ENCODE measurements around the gene UBXN7. TPM values are rescaled to one million over a fixed set of nuclear protein-coding genes. Genes with fewer than 3 reads are reported as not detected.

Gene UBXN7
- total and polyA plus RNA-seq, 2 of the 8 experiments (the other 6 are each of a cell fraction or from before 2014, with no cell fraction given): 18.5 to 109 TPM

- TF ChIP-seq, protein P1, sequence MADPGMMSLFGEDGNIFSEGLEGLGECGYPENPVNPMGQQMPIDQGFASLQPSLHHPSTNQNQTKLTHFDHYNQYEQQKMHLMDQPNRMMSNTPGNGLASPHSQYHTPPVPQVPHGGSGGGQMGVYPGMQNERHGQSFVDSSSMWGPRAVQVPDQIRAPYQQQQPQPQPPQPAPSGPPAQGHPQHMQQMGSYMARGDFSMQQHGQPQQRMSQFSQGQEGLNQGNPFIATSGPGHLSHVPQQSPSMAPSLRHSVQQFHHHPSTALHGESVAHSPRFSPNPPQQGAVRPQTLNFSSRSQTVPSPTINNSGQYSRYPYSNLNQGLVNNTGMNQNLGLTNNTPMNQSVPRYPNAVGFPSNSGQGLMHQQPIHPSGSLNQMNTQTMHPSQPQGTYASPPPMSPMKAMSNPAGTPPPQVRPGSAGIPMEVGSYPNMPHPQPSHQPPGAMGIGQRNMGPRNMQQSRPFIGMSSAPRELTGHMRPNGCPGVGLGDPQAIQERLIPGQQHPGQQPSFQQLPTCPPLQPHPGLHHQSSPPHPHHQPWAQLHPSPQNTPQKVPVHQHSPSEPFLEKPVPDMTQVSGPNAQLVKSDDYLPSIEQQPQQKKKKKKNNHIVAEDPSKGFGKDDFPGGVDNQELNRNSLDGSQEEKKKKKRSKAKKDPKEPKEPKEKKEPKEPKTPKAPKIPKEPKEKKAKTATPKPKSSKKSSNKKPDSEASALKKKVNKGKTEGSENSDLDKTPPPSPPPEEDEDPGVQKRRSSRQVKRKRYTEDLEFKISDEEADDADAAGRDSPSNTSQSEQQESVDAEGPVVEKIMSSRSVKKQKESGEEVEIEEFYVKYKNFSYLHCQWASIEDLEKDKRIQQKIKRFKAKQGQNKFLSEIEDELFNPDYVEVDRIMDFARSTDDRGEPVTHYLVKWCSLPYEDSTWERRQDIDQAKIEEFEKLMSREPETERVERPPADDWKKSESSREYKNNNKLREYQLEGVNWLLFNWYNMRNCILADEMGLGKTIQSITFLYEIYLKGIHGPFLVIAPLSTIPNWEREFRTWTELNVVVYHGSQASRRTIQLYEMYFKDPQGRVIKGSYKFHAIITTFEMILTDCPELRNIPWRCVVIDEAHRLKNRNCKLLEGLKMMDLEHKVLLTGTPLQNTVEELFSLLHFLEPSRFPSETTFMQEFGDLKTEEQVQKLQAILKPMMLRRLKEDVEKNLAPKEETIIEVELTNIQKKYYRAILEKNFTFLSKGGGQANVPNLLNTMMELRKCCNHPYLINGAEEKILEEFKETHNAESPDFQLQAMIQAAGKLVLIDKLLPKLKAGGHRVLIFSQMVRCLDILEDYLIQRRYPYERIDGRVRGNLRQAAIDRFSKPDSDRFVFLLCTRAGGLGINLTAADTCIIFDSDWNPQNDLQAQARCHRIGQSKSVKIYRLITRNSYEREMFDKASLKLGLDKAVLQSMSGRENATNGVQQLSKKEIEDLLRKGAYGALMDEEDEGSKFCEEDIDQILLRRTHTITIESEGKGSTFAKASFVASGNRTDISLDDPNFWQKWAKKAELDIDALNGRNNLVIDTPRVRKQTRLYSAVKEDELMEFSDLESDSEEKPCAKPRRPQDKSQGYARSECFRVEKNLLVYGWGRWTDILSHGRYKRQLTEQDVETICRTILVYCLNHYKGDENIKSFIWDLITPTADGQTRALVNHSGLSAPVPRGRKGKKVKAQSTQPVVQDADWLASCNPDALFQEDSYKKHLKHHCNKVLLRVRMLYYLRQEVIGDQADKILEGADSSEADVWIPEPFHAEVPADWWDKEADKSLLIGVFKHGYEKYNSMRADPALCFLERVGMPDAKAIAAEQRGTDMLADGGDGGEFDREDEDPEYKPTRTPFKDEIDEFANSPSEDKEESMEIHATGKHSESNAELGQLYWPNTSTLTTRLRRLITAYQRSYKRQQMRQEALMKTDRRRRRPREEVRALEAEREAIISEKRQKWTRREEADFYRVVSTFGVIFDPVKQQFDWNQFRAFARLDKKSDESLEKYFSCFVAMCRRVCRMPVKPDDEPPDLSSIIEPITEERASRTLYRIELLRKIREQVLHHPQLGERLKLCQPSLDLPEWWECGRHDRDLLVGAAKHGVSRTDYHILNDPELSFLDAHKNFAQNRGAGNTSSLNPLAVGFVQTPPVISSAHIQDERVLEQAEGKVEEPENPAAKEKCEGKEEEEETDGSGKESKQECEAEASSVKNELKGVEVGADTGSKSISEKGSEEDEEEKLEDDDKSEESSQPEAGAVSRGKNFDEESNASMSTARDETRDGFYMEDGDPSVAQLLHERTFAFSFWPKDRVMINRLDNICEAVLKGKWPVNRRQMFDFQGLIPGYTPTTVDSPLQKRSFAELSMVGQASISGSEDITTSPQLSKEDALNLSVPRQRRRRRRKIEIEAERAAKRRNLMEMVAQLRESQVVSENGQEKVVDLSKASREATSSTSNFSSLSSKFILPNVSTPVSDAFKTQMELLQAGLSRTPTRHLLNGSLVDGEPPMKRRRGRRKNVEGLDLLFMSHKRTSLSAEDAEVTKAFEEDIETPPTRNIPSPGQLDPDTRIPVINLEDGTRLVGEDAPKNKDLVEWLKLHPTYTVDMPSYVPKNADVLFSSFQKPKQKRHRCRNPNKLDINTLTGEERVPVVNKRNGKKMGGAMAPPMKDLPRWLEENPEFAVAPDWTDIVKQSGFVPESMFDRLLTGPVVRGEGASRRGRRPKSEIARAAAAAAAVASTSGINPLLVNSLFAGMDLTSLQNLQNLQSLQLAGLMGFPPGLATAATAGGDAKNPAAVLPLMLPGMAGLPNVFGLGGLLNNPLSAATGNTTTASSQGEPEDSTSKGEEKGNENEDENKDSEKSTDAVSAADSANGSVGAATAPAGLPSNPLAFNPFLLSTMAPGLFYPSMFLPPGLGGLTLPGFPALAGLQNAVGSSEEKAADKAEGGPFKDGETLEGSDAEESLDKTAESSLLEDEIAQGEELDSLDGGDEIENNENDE (IDR thresholded peaks at IDR 0.05; ENCODE audit: insufficient replicate concordance, low read length): no peak
- no peak for TF ChIP-seq TBP (IDR thresholded peaks at IDR 0.05; ENCODE audit: low read depth, low read length)
- TF ChIP-seq, protein P2, sequence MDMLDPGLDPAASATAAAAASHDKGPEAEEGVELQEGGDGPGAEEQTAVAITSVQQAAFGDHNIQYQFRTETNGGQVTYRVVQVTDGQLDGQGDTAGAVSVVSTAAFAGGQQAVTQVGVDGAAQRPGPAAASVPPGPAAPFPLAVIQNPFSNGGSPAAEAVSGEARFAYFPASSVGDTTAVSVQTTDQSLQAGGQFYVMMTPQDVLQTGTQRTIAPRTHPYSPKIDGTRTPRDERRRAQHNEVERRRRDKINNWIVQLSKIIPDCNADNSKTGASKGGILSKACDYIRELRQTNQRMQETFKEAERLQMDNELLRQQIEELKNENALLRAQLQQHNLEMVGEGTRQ (IDR thresholded peaks at IDR 0.05; ENCODE audit: low read length): no peak
- no peak for TF ChIP-seq EZH2 (IDR thresholded peaks at IDR 0.05; ENCODE audit: low read depth, low read length, severe bottlenecking)
- no peak for TF ChIP-seq POU5F1 (IDR thresholded peaks at IDR 0.05; ENCODE audit: low read depth, low read length)
- TF ChIP-seq, protein P3, sequence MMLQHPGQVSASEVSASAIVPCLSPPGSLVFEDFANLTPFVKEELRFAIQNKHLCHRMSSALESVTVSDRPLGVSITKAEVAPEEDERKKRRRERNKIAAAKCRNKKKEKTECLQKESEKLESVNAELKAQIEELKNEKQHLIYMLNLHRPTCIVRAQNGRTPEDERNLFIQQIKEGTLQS (IDR thresholded peaks at IDR 0.05; ENCODE audit: insufficient read depth, low read depth, low read length): no peak
- TF ChIP-seq BCL11A (IDR thresholded peaks at IDR 0.05; ENCODE audit: low read depth in 2 of 2, low read length in 2 of 2): no peak
- no peak for TF ChIP-seq BRCA1 (IDR thresholded peaks at IDR 0.05; ENCODE audit: low read depth, low read length)
Observed at GRCh38 chr3:196423044-196423781, 9.0 kb downstream of the UBXN7 start (continued).

All from H1 (cell line).